Measurements from ENCODE around the gene LHFPL5.

LHFPL5 gene

DNA sequence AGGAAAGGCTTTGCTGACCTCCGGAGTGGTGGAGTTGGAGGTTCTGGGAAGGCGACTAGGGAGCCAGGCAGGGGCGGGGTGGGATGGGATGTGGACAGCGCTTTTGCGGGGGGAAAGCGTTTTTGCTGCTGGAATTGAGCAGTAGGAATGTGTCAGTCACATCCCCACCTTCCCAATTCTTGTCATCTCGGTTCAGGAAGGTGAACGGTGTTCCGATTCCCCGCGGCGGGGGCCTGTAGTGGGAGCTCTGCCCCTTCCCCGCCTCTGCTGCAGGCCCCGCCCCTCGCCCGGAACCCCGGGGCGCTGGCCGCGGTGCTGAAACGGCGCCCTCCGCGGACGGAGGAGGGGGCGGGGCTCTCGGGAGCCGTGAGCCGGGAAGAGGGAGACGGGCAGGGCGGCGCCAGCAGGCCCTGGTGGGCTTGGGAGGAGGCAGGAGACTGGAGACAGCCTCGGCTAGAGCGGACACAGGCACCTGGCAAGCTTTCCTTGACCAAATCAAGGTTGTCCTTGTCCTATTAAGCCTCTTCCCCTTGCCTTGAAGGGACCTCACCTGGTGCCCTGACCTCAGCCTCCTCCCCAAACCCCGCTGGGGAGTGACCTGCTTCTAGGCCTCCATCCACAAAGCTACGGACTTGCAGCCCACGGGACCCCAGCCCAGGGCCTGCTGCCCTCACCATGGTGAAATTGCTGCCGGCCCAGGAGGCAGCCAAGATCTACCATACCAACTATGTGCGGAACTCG lies at the start of gene LHFPL5:
LHFPL5 (plus strand) TSS at position 357 of the 741 bp plus-strand sequence; CDS start at position 676, 319 bp downstream.
- no peak for DNase-seq

DNA sequence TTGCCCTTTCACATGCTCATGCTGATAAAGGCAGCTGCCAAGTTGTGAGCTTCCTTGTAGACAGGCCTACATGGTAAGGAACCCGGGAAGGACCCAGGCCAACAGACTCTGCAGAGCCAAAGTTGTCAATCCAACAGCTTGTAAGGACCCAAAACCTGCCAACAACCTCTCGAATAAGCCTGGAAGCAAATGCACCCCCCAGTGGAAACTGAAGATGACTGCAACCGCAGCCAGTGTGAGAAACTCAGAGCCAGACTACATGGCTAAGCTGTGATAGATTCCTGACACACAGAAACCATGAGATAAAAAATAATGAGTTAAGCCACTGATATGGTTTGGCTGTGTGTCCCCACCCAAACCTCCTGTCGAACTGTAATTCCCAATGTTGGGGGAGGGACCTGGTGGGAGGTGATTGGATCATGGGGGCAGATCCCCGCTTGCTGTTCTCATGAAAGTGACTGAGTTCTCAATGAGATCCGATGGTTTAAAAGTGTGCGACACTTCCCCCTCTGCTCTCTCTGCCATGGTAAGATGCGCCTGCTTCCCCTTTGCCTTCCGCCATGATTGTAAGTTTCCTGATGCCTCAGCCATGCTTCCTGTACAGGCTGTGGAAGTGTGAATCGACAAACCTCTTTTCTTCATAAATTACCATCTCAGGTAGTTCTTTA lies 47.6 kb upstream of the LHFPL5 start:
- DNase-seq, result no peak

DNA sequence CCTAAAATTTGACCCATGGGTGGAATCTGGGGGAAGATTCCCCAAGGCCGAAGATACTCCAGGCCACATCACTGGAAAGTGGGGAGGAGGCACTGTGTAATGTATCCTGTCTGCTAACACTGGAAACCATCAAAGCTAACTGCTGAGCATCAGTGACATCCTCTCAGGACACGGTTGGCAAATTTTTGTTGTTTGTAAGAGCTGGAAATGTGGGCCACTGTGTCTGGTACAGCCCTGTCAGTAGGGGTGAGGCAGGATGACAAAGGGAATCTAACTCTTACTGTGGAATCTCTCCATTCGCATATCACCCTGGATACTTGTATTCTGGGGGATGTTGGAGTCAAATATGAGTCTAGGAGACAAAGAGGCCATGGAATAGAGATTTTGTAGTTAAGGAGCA lies 45.7 kb upstream of the LHFPL5 start:
- no peak for DNase-seq

DNA sequence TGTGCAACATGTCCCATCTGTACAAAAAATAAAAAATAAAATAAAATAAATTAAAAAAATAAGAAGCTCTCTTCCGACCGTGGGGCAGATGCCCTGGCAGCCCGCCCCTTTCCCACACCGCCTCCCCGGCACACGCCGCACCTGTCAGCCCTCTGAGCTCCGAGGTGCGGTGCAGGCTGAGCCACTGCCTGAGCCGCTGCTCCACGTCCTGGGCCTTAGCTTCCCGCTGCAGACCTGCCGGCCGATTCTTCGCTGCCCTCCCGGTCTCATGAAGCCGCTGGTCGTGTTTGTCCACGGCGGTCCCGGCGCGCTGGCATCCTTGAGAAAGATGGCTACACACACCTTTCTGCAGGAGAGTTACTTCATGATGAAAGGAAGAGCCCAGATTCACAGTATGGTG lies 39.4 kb upstream of the LHFPL5 start:
- DNase-seq, result no peak

DNA sequence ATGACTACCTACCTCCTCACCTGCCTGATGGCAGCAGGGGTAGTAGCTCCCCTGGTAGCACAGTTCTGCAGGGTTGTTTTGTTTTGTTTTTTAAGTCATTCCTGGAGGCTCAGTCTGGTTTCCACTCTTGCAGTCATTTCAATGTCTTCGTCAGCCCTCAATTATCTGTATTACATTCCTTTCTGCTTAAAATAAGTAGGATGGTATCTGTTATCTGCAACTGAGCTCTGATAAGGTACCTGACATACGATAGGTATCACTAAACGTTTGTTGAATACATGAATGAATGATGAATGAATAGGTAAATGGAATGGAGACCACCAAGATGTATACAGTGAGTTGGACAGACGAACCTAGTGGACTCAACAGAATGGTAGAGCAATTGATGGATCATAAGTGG lies 35.9 kb upstream of the LHFPL5 start:
- DNase-seq, result no peak

DNA sequence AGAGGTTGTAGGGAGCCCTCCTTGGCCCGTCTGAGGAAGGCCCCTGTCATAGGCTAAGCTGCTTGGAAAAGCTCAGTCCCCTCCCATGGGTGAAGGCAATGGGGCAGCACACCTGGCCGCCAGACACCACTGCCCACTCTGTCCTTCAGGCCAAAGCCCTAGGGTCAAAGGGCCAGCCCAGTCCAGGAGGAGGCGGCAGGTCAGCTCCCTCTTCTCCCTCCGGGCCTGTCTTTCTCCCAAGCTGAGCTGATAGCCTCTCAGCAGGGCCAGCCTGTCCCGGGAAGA lies 33.9 kb upstream of the LHFPL5 start:
- DNase-seq, result no peak

DNA sequence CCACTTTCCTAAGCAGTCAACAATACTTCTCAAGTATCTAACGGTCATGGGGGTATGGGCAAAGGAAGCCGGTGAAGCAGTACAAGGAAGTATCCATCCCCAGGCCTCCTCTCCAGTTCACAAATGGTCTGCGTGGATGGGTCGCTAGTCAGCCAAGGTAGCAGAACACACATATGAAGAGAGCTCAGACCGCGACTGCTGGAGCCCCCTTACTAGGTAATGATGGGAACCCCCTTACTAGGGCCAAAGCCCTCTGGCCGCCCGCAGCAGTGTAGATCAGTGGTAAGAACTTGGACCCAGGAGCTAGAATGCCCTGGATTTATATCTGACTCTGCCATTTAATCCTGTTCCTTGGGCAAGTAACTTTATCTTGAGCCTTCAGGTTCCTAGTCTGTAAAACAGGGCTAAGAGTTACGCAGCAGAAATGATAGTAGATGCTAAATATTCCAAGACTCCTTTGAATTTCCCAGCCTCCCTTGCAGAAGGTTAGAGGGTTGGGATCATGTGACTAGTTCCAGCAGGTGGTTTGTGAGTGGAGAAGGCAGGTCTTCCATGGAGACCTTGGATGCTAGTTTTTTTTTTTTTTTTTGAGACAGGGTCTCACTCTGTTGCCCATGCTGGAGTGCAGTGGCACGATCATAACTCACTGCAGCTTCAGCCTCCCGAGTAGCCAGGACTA lies 30.9 kb upstream of the LHFPL5 start:
- DNase-seq, result no peak

DNA sequence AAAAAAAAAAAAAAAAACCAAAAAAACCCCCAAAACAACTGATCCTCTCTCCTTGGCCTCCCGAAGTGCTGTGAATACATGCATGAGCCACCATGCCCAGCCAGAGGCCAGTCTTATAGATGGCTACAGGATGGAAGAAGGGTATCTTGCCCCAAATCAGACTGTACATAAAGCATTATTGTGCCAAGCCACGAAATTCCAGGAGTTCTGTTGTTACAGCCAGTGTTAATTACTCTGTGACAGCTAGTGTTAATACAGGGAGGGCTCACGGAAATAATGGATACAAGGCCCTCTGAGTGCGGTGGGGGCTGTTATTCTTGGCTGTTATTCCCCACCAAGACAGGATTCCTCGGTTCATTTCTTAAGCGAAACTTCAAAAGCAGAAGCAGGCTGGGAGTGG lies 30.1 kb upstream of the LHFPL5 start:
- no peak for DNase-seq

DNA sequence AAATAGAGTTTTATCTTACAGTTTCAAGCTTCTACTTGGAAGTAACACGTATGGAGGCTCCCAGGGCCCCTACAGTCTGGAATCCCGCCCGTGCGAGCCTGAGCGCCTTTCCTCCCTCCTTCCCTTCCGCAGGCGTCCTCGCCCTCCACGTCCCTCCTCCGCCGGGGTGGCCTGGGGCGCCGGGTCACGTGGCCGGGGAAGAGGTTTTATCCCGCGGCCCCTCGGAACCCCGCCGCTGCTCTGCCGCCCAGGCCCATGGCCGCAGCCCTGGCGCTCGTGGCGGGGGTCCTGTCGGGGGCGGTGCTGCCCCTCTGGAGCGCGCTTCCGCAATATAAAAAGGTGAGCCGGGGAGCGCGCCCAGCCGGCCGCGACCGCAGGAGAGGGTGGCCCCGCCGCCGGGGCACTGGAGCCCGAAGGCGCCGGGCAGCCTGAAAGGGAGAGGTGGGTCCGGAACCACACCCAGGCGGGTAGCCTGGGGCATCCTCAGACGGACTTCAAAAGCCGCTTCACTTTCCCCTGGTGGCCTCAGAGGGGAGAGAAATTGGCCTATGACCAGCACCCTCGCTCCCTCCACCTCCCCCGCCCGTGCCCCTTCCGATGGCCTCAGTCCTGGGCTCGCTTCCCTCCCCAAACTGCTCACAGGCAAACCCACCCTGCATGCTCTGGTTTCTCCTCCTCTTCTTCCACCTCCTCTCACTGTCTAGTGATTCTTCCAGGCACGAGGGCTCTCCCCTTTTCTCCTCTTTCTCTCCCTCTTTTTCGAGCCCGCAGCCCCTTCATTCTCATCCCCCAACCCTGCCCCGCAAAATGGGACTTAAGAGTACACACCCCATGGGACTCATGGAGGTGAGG lies 28.6 kb upstream of the LHFPL5 start, which contains the start of gene CLPSL2:
CLPSL2 (plus strand) TSS at position 235 of the 852 bp plus-strand sequence; CDS start at position 256, 21 bp downstream.
- DNase-seq, result no peak

DNA sequence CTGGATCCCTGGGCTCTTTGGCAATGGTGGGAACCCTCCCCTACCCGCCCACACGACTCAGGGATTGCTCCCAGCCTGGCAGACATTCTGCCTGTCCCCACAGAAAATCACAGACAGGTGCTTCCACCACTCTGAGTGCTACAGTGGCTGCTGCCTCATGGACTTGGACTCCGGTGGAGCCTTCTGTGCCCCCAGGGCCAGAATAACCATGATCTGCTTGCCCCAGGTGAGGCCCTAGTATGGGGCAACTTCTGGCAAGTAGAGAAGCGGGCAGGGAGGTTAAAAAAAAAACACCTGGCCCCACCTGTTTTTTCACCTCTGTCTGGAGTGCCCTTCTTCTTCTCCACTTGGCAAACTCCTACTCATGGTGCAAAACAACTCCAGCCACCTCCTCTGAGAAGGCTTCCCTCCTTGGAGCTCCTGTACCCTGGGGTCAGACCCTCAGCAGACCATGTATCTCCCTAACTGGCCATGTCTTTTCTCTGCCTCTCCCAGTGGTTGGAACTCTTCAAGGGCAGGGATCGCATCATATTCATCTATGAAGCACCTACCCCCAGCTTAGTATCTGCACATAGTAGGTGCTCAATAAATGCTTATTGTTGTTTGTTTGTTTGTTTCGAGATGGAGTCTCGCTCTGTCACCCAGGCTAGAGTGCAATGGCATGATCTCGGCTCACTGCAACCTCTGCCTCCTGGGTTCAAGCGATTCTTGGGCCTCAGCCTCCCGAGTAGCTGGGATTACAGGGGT lies 27.6 kb upstream of the LHFPL5 start:
- DNase-seq, result no peak

DNA sequence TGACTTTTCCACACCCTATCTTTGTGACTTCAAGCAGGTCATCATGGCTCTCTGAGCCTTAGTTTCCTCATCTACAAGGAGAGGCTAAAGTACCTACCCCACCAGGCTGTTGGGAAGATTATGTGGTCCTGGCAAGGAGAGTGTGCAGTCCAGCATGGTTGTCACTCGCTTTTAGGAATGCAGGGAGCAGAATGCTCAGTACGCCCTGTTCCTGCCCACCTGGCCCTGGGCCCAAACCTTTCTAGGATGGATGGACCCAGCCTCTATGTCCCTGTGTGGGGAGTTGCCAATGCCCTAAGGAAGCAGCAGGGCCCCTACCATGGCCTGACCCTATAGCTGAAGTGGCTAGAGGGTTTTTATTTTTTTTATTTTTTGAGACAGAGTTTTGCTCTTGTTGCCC lies 26.7 kb upstream of the LHFPL5 start:
- no peak for DNase-seq

DNA sequence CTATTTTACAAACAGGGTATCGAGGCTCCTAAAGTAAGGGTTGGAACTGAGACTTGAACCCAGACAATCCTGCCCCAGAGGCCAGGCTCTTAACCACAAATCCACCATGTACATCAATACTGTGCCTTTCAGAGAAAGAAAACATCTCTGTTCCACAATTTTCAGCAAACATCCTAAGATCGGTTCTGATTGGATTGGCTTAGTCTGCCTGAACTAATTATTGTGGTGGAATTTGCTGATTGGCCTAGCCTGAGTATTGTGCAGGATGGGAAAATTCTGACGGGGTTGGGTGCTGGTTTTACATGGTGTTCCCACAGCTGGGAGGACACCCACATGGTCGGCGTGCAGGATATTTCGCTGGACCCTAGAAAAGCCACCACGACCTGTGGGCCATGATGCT lies 24.4 kb upstream of the LHFPL5 start, which contains the start of gene CLPSL1:
CLPSL1 (plus strand) TSS at position 301 of the 400 bp plus-strand sequence; CDS start at position 393, 92 bp downstream.
- DNase-seq, result no peak

DNA sequence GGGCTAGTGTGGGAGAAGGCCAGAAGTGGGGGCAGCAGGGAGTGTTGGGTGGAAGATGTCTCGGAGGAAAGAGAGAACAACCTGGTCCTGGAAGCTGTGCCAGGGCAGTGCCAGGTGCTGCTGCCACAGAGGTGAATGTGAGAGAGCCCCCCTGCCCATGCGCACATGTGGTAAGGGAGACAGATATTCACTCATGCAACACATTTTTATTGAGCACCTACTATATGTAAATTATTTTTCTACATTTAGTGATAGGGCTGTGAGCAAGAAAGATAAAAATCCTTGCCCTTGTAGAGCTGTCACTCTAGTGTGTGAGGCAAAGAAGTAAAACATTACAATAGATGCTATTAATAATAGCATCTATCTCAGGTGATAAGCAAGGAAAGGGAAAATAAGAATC lies 23.9 kb upstream of the LHFPL5 start:
- no peak for DNase-seq

DNA sequence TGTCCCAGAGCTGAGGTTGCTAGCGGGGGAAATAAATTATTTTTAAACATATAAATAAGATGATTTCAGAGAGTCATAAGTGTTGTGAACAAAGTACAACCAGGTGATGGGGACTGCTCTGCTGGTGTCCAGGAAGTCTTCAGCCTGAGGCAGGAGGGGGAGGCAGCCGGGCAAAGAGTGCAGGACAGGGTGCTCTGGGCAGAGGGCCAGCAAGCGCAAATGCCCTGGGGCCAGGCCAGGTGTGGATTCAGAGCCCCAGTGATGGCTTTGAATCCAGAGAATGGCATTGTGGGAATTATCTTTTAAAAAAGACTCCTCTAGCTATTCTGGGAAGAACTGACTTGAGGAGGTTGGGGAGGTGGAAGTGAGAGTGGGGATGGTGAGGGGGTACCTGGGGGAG lies 22.7 kb upstream of the LHFPL5 start:
- no peak for DNase-seq

DNA sequence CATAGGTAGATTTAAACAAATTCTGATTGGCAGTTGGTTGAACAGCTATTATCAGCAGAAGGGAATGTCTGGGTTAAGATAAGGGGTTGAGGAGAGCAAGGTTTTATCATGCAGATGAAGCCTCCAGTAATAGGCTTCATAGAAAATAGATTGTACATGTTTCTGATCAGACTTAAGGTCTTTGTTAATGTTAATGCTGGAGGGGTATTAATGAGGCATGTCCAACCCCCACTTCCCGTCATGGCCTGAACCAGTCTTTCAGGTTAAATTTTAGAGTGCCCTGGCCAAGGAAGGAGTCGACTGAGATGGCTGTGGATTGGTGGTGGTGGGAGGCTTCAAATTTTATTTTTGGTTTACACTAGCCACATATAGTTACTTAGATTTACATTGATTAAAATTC lies 21.0 kb upstream of the LHFPL5 start:
- no peak for DNase-seq

DNA sequence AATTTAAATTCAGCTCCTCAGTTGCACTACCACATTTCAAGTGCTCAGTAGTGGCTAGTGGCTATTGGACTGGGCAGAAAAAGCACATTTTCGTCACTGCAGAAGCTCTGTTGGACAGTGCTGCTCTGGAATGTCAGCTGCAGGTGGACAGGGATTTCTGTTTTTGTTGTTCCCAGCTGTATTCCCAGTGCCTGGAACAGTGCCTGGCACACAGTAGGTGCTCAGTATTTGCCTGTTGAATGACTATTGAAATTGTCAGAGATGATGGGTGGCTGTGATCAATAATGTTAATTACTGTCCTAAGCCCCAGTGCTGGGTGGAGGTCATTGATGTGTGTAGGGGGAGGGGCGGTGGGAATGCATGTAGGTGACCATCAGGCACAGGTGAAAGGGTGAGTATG lies 18.9 kb upstream of the LHFPL5 start:
- DNase-seq, result no peak

DNA sequence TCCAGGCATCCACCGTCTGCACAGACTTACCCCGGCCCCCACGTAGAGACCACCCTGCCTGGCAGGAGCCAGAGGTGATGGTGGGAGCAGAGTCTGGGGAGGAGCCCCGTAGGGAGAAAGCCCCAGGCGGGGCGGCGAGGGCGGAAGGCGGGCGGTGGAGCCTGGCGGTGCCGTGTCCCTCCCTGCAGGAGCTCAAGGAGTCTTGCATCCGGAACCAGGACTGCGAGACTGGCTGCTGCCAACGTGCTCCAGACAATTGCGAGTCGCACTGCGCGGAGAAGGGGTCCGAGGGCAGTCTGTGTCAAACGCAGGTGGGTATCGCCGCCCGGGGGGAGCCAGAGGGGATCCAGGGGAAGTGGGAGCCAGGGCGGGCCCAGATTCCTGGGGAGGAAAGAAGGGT lies 18.3 kb upstream of the LHFPL5 start:
- DNase-seq, result no peak

DNA sequence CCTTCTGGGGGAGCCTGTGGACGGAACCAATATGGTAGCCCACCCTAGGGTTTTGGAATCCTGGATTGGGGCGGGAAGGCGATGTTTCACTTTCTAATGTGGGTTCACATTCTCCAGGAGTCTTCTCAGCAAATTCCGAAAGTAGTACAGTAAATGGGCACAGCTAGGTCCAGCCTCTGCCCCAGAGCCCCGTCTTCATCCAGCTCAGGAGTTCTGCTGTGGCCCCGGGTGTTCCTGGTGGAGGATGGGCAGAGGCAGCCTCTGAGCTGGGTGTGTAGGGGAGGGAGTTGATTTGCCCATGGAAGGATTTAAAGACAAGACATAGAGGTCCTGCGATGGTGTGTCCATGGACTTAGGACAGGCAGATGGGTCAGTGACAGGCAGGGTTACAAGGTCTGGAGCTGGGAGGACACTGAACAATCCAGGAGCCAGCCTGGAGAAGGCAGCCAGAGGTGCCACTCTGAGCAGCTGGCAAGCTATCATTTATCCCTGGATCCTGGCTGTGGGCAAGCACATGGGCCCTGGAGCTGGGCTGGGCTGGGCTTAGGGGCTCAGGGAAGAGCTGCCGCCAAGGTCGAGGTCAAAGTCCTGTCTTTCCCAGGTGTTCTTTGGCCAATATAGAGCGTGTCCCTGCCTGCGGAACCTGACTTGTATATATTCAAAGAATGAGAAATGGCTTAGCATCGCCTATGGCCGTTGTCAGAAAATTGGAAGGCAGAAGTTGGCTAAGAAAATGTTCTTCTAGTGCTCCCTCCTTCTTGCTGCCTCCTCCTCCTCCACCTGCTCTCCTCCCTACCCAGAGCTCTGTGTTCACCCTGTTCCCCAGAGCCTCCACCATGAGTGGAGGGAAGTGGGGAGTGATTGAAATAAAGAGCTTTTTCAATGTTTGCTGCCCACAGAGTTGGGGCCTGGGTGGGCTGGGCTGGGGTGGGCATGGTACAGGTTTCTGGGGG lies 17.6 kb upstream of the LHFPL5 start:
- DNase-seq, result no peak

DNA sequence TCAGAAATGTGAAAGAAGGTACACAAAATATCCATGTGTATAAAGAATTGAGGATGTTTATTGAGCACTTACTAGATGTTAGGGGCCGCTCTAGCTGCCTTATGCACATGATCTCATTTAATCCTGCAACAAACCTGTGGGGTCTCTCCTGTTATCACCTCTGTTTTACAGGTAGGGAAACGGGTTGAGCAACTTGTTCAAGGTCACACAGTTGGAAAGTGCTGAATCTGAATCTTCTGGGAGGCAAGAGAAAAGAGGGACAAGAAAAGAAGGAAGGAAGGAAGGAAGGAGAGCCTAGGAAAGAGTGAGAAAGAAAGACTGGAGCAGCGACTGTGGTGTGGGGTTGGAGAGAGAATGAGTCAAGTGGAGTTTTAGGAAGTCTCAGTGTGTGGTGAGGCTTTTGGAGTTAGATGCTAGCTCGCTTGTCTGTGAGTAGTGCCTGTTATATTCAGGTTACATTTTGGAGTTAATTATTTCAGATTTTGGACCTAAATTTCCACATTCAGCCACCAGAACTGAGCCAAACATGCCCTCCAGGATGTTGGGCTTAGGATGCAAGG lies 16.6 kb upstream of the LHFPL5 start:
- no peak for DNase-seq

DNA sequence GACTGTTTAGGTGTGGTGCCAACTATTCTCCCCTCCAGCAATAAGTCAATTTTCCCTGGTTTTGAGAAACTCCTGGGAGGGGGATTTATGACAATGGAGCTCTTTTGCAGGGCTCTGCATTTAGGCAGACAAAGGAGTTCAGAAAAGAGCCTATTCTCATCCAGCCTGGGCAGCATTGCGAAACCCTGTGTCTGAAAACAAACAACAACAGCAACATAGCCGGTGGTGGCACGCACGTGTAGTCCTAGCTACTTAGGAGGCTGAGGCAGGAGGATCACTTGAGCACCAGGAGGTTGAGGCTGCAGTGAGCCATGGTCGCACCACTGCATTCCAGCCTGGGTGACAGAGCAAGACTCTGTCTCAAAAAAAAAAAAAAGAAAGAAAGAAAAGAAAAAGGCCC lies 14.5 kb upstream of the LHFPL5 start:
- no peak for DNase-seq
